T-helper 22 cell (primary cell): ENCODE data around the gene GCNT1.

ENCODE experiments used
- DNase-seq: peaks from one replicate; pipeline ENCODE4 v3.0.0-alpha.2; 2020; ENCODE audit warnings: low read depth

GCNT1 gene

DNA sequence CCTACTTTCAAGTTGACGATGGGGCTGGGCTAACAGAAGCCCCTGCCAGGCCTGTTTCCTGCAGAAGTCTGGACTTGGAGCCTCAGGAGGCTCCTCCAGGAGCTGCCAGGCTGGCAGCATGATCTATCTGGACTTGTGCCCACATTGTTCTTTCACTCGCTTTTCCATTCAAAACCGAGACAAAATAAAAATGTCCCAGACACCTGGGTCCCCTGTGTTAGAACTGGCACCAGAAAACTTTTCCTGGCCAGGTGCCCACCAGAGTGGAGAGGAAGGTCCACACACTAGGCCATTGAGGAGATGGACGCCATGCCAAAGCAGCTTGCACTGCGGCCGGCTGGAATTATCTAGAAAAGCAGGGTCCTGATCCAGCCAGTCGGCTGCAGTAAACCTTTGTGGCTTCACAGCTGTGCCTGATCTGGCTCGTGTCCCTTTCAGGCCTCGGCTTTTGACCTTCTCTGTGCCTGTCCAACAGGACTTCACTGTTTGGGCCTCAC lies 78.2 kb downstream of the GCNT1 start:
- no peak for DNase-seq

DNA sequence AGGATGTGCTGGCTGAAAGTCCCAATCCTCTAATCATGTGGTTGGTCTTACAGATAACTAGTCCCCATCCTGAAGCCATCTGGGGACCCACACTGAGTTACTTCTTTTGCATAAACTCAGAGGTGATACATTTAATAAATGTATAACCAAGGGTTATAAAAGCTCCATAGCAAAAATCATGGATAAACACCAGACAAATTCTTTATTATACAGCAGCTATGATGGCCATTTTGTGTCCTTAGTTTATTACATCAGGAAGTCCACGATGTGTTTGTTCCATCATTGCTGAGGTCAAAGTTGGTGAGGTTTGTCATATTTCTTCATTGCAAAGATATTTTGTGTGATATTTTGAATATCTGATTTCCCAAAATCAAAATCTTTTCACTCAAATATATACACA lies 80.2 kb downstream of the GCNT1 start:
- no peak for DNase-seq

DNA sequence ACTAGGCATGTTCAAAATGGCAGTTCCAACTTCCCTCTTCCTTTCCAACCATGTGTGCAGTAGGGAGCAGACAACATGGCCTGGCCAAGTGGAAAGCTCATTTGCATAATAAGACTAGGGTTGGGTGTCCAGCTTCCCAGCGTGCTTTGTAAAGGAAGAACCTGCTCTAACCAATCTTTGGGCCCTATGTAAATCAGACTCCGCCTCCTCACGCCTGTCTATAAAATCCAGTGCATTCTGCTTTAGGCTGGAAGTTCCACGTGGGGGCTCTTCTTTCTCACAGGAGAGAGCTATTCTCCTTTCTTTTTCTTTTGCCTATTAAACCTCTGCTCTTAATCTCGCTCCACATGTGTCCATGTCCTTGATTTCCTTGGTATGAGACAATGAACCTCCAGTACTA lies 83.4 kb downstream of the GCNT1 start:
- DNase-seq, result no peak

DNA sequence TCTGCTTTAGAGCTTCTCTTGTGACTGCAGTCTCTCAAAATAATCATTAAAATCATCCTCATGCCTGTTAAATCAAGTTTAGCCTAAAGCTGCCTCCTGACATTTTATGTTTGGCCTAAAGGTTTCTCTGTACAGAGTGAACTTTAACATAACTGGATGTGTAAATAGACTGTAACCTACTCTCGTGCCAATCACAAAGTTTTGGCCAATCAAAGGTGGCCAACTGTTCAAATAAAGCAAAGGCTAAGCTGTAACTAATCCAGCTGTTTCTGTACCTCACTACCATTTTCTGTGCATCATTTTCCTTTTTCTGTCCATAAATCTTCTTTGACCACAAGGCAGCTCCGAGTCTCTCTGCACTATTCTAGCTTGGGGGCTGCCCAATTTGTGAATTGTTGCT lies 86.2 kb downstream of the GCNT1 start:
- no peak for DNase-seq

DNA sequence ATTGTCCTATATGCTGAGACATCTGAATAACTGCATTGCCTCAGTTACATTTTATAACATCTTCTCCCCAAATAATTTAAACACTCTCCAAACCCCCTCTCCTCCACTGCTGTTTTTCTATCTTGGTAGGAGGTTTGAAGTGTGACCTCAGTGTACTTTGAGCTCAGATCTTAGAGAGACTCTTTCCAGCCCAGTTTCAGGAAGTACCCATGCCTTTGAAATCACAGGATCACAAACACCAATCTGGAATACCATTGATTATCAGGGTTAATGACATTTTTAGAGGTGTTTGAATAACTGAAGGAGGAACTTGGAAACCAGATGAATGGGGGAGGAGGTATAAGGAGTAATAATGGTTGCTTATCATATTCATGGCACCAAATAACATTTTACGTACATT lies 93.2 kb downstream of the GCNT1 start:
- no peak for DNase-seq

DNA sequence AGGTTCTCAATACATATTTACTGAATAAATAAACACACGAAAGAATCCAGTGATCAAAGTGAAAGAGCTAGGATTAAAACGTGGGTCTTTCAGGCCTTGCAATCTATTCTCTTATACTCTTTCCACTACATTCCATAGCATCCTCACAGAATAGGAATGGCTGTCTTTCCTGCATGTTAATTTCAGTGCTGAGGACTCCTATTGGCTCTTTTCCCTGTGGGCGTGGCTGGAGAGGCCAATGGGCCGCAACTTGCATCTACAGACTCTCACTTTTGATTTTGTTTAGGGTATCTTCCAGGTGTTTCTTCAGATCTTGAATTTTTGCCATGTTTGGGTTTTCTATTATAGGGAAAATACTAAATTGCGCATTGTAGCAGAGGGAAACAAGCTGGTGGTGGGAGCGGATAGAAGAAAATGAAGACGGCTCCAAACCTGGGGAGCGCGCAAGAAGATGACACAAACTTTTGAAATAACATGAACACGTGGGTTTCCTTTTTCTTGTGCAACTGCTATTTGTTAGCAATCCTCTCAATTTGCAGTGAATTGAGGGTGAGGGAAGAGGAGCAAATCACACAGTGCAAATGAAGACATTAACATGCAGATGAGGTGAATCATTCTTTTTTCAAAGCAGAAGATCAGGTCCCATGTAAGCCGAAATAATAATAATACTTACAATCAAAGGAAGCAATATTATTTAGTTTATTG lies 93.9 kb downstream of the GCNT1 start:
- no peak for DNase-seq

DNA sequence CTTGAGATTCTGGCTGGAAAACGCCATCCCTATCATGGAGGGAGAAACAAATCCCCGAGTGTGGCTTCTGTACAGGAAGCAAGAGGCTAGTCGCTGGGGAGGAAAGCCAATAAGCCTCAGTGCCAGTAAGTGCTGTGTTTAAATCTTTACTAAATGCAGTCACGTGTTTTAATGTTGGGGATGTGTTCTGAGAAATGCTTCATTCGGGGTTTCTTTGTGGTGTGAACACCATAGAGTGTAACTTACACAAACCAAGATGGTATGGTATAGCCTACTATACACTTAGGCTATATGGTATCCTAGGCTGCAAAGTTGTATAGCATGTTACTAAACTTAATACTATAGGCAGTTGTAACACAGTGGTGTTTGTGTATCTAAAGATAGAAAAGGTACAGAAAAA lies 94.7 kb downstream of the GCNT1 start:
- no peak for DNase-seq
